ENCODE data around the gene PRTN3.

PRTN3 gene

GRCh38 chr19:798415-799075 is 42.3 kb upstream of the PRTN3 start:
- DNase-seq: no peak
- peaks cover 23 to 70% (median 63%) of the 10 kb centered on the region in 4 donors for H3K4me1 ChIP-seq
- intact Hi-C loops (cut with DNase I; ENCODE audit: low total_unique reads): no loop called here

GRCh38 chr19:799076-799881 is 41.5 kb upstream of the PRTN3 start:
- TF ChIP-seq CTCF (IDR thresholded peaks at IDR 0.05): no peak
- H3K9me3 ChIP-seq: no peaks in the 10 kb centered on the region
- peaks cover 23 to 72% (median 63%) of the 10 kb centered on the region in 4 donors for H3K4me1 ChIP-seq
- H3K27me3 ChIP-seq: no peaks in the 10 kb centered on the region
- no peak for DNase-seq
- peak overlapping the region; percentile 82 to 98 for H3K4me3 ChIP-seq
- peaks cover 14 to 29% (median 24%) of the 10 kb centered on the region in 3 donors for H3K36me3 ChIP-seq
- H3K27ac ChIP-seq: peak overlapping the region; percentile 91 to 98
- intact Hi-C loops (cut with DNase I; ENCODE audit: low total_unique reads): no loop called here

More at GRCh38 chr19:798415-799075, 42.3 kb upstream of the PRTN3 start:
- H3K27me3 ChIP-seq: no peaks in the 10 kb centered on the region
- H3K27ac ChIP-seq: peak overlapping the region; percentile 91 to 98
- H3K4me3 ChIP-seq: peak overlapping the region; percentile 82 to 98
- H3K36me3 ChIP-seq: peaks cover 12 to 21% (median 17%) of the 10 kb centered on the region in 3 donors
- no peaks in the 10 kb centered on the region for H3K9me3 ChIP-seq
- TF ChIP-seq CTCF (IDR thresholded peaks at IDR 0.05): no peak

GRCh38 chr19:800360-801029 is 40.3 kb upstream of the PRTN3 start:
- DNase-seq: no peak
- Histone ChIP-seq H3K27ac (peak overlapping the region; percentile 54 to 91), H3K4me1 (peaks cover 22 to 68% (median 59%) of the 10 kb centered on the region in 4 donors), H3K4me3 (peak overlapping the region; percentile 17 to 25), H3K36me3 (peaks cover 26 to 41% (median 36%) of the 10 kb centered on the region in 3 donors), H3K9me3 (no peaks in the 10 kb centered on the region), H3K27me3 (no peaks in the 10 kb centered on the region)
- TF ChIP-seq CTCF (IDR thresholded peaks at IDR 0.05): no peak
- intact Hi-C loops (cut with DNase I; ENCODE audit: low total_unique reads): no loop called here

GRCh38 chr19:801030-801860 is 39.6 kb upstream of the PRTN3 start:
- Histone ChIP-seq H3K36me3 (peaks cover 34 to 48% (median 44%) of the 10 kb centered on the region in 3 donors), H3K4me3 (peak overlapping the region; percentile 17 to 25), H3K27ac (peak overlapping the region; percentile 54 to 91), H3K9me3 (no peaks in the 10 kb centered on the region), H3K4me1 (peaks cover 14 to 66% (median 52%) of the 10 kb centered on the region in 4 donors), H3K27me3 (no peaks in the 10 kb centered on the region)
- intact Hi-C loops (cut with DNase I; ENCODE audit: low total_unique reads): no loop called here
- DNase-seq: peak; percentile 66 to 94
- no peak for TF ChIP-seq CTCF (IDR thresholded peaks at IDR 0.05)
